NCI-H1092 (cell line): ENCODE measurements around the gene ERBB2.
A peak's percentile ranks its signal among the peaks of the same experiment; 100 is the strongest.

Experiments
- DNase-seq: peaks from one replicate; lab custom pipeline; 2025; lab: John Stamatoyannopoulos, UW

ERBB2 gene

GRCh38 chr17:39726617-39727016 lies 26.8 kb downstream of the ERBB2 start:
- no peak for DNase-seq

GRCh38 chr17:39727556-39727955 lies 27.7 kb downstream of the ERBB2 start:
- DNase-seq: no peak

- DNase-seq: no peak
Measured at GRCh38 chr17:39729280-39729851, 29.5 kb downstream of the ERBB2 start.

- DNase-seq: peak; percentile 83
Measured at GRCh38 chr17:39730095-39730921, 30.4 kb downstream of the ERBB2 start, which contains the start of gene MIEN1. Gene MIEN1, minus strand, starts transcription at chr17:39730532. Its CDS starts 37 bp downstream, at chr17:39730495.

GRCh38 chr17:39732586-39732985 lies 32.7 kb downstream of the ERBB2 start:
- DNase-seq: no peak

GRCh38 chr17:39735882-39736281 lies 36.0 kb downstream of the ERBB2 start:
- DNase-seq: no peak

GRCh38 chr17:39736319-39737165 lies 36.7 kb downstream of the ERBB2 start:
- DNase-seq: no peak

GRCh38 chr17:39737206-39737759 lies 37.4 kb downstream of the ERBB2 start:
- DNase-seq: no peak

- peak; percentile 13 for DNase-seq
Measured at GRCh38 chr17:39737760-39738567, 38.1 kb downstream of the ERBB2 start, which contains the start of gene GRB7. Gene GRB7, plus strand, starts transcription at chr17:39737938. Its CDS starts 4,364 bp downstream, at chr17:39742302.

- no peak for DNase-seq
Measured at GRCh38 chr17:39738568-39738901, 38.7 kb downstream of the ERBB2 start.

- DNase-seq: no peak
Measured at GRCh38 chr17:39738983-39739884, 39.4 kb downstream of the ERBB2 start.

GRCh38 chr17:39739885-39740356 lies 40.1 kb downstream of the ERBB2 start:
- no peak for DNase-seq

- no peak for DNase-seq
Measured at GRCh38 chr17:39740357-39741111, 40.7 kb downstream of the ERBB2 start.

GRCh38 chr17:39742126-39742855 lies 42.4 kb downstream of the ERBB2 start:
- DNase-seq: no peak

- no peak for DNase-seq
Measured at GRCh38 chr17:39742856-39743436, 43.1 kb downstream of the ERBB2 start.

- no peak for DNase-seq
Measured at GRCh38 chr17:39744075-39744835, 44.4 kb downstream of the ERBB2 start.

GRCh38 chr17:39744836-39745215 lies 45.0 kb downstream of the ERBB2 start:
- DNase-seq: no peak
